ENCODE data around the gene ANO10. TPM values are rescaled to one million over a fixed set of nuclear protein-coding genes. Genes with fewer than 3 reads are reported as not detected.

ANO10 gene
- total and polyA plus RNA-seq, 2 donors (not counting 3 experiments of a cell fraction or from before 2014, with no cell fraction given) = 28.4 to 45.8 TPM

- H4K20me1 ChIP-seq (replicated peaks; ENCODE audit: control insufficient read depth, extremely low read depth, insufficient read depth, low read length) = no peaks in the 10 kb centered on the region
- BruUV-seq (replicated peaks) = no TSS peak
- TF ChIP-seq FOS (IDR thresholded peaks at IDR 0.05; ENCODE audit: borderline replicate concordance, insufficient read depth, low read length) (no peak), POLR2A (IDR thresholded peaks at IDR 0.05; ENCODE audit: low read depth, low read length) (no peak), EZH2 (IDR thresholded peaks at IDR 0.05; ENCODE audit: borderline replicate concordance, low read depth, low read length, severe bottlenecking) (no peak), MYC (IDR thresholded peaks at IDR 0.05; ENCODE audit: low read depth, low read length) (no peak), GATA2 (IDR thresholded peaks at IDR 0.05; ENCODE audit: insufficient read depth, insufficient read length, low read depth, low read length) (no peak), POLR2AphosphoS5 (IDR thresholded peaks at IDR 0.05; ENCODE audit: insufficient read depth, low read depth, low read length) (no peak), JUN (IDR thresholded peaks at IDR 0.05; ENCODE audit: borderline replicate concordance, insufficient read depth, insufficient read length, low read depth) (no peak), CTCF (IDR thresholded peaks at IDR 0.05; ENCODE audit: extremely low read depth in 1 of 2, insufficient read depth in 1 of 2, low read depth in 1 of 2, low read length in 2 of 2) (no peak), MAX (IDR thresholded peaks at IDR 0.05; ENCODE audit: insufficient read depth, insufficient read length) (no peak)
- H2AFZ ChIP-seq (ENCODE audit: low read depth, low read length) = no peak overlapping the region
- H3K4me2 ChIP-seq (ENCODE audit: insufficient read depth, low read length) = no peak overlapping the region
- no peaks in the 10 kb centered on the region for H3K4me1 ChIP-seq (ENCODE audit: control insufficient read depth, extremely low read depth, insufficient read depth, low read length)
- intact Hi-C loops (cut with micrococcal nuclease) = no loop called here
- DNase-seq (ENCODE audit: low read depth, low spot score) (no peak), FAIRE-seq (no peak)
- H3K36me3 ChIP-seq (ENCODE audit: control insufficient read depth in 2 of 2, extremely low read depth in 1 of 2, insufficient read depth in 2 of 2, low read length in 2 of 2) = no peaks in the 10 kb centered on the region
- no peak overlapping the region for H3K4me3 ChIP-seq (replicated peaks in 1 of 3; ENCODE audit: insufficient read depth in 1 of 3, low read depth in 1 of 3, low read length in 3 of 3)
- no peaks in the 10 kb centered on the region for H3K27me3 ChIP-seq (ENCODE audit: control insufficient read depth in 2 of 2, insufficient read depth in 2 of 2, low read length in 2 of 2)
- H3K9ac ChIP-seq (replicated peaks; ENCODE audit: extremely low read depth, insufficient read depth, low read length) = no peak overlapping the region
- H3K9me3 ChIP-seq (replicated peaks; ENCODE audit: control insufficient read depth, insufficient read depth, low read length) = no peaks in the 10 kb centered on the region
- no peak overlapping the region for H3K27ac ChIP-seq (ENCODE audit: insufficient read depth, low read depth, low read length)
- H3K79me2 ChIP-seq (ENCODE audit: control insufficient read depth, insufficient read depth, low read length) = peaks cover 13% of the 10 kb centered on the region
- CTCF ChIA-PET = interaction anchor here (1.1 kb wide), 1 partner anchor 13 kb away, joined by 4 read pairs; the partner anchor contains the start of gene ANO10
- dilution Hi-C loops (cut with MboI; ENCODE audit: extremely low pct_ligation_motif_present, low sequenced_read_pairs) = no loop called here
- POLR2A ChIA-PET = interaction anchor here (1.0 kb wide), 1 partner anchor 13 kb away, joined by 3 read pairs; the partner anchor contains the start of gene ANO10
- H3K9me1 ChIP-seq (replicated peaks; ENCODE audit: control insufficient read depth, extremely low read depth, insufficient read depth, low read length) = no peaks in the 10 kb centered on the region
These were observed 13.1 kb downstream of the ANO10 start for GRCh38 chr3:43608751-43609150.
